Occipital lobe (tissue), 2 donors: ENCODE measurements around the gene PUM1. TPM values are rescaled to one million over a fixed set of nuclear protein-coding genes. Genes with fewer than 3 reads are reported as not detected.
"Not testable (repeated sequence)": the region's sequence is repeated elsewhere in the genome, so short reads cannot be mapped to it uniquely, and the experiment has no call there.

Experiments
- DNase-seq: peaks from one replicate; lab custom pipeline; 2025; lab: John Stamatoyannopoulos, UW
- total RNA-seq: library from RNA; depleted of rRNA; stranded (reverse); fragments of >200 nt; gene quantifications from one replicate; pipeline ENCODE4 v1.2.3, GENCODE V29; 2014

PUM1 gene
- total RNA-seq, 1 donor from 2014 or later = 140 TPM

- no peak for DNase-seq
These were observed 67.3 kb downstream of the PUM1 start for GRCh38 chr1:30998171-30998570.

GRCh38 chr1:30997463-30998057 lies 68.0 kb downstream of the PUM1 start:
- DNase-seq = no peak

- no peak for DNase-seq
These were observed 69.4 kb downstream of the PUM1 start for GRCh38 chr1:30995990-30996612.

GRCh38 chr1:30991862-30992606 lies 73.5 kb downstream of the PUM1 start:
- no peak for DNase-seq

- DNase-seq = no peak
These were observed 74.9 kb downstream of the PUM1 start for GRCh38 chr1:30990591-30990990.

- DNase-seq = no peak
These were observed 77.5 kb downstream of the PUM1 start for GRCh38 chr1:30988045-30988444.

GRCh38 chr1:30986755-30987154 lies 78.8 kb downstream of the PUM1 start:
- DNase-seq = no peak

- DNase-seq = no peak
These were observed 80.5 kb downstream of the PUM1 start for GRCh38 chr1:30984991-30985503.

- no peak for DNase-seq
These were observed 81.2 kb downstream of the PUM1 start for GRCh38 chr1:30984165-30984889.

GRCh38 chr1:30982937-30983336 lies 82.6 kb downstream of the PUM1 start:
- DNase-seq = no peak

- DNase-seq = no peak
These were observed 83.1 kb downstream of the PUM1 start for GRCh38 chr1:30982431-30982830.

- no peak for DNase-seq
These were observed 84.3 kb downstream of the PUM1 start for GRCh38 chr1:30981172-30981571.

GRCh38 chr1:30977511-30977910 lies 88.0 kb downstream of the PUM1 start:
- DNase-seq = no peak

- no peak for DNase-seq
These were observed 88.4 kb downstream of the PUM1 start for GRCh38 chr1:30977105-30977504.

GRCh38 chr1:30976143-30976542 lies 89.4 kb downstream of the PUM1 start:
- DNase-seq = no peak

GRCh38 chr1:30975217-30975616 lies 90.3 kb downstream of the PUM1 start:
- DNase-seq = no peak

GRCh38 chr1:30974536-30974935 lies 91.0 kb downstream of the PUM1 start:
- DNase-seq = no peak

- DNase-seq = not testable (repeated sequence)
These were observed 93.2 kb downstream of the PUM1 start for GRCh38 chr1:30972349-30972748.

GRCh38 chr1:30971496-30971895 lies 94.0 kb downstream of the PUM1 start:
- no peak for DNase-seq

GRCh38 chr1:30969903-30970302 lies 95.6 kb downstream of the PUM1 start:
- DNase-seq = no peak

- no peak for DNase-seq
These were observed 97.1 kb downstream of the PUM1 start for GRCh38 chr1:30968220-30968971.
